T-cell (primary cell): ENCODE measurements around the gene ATP10D. TPM values are rescaled to one million over a fixed set of nuclear protein-coding genes. Genes with fewer than 3 reads are reported as not detected.

Experiments used
- ATAC-seq, 4 experiments: fragments of 200-7000 bp in 3 of 4; fragments of 150-1000 bp in 1 of 4; cut with Tn5 transposase; replicated peaks in 1 of 4; 1 replicate in 3 of 4; 2 replicates in 1 of 4; pipeline ENCODE4 v1.10.0; 2021; ENCODE audit warnings: moderate library complexity in 3 of 4, mild to moderate bottlenecking in 2 of 4, moderate number of reproducible peaks in 1 of 4
- CTCF ChIA-PET, 2 donors: fragments of 300-600 bp; sonication (Branson Sonifier 250); formaldehyde crosslinking; loops; one replicate each; lab custom pipeline; 2022; ENCODE audit warnings: antibody characterized with exemption in 2 of 2; lab: Charles Lee
- POLR2A ChIA-PET, 2 donors: fragments of 300-600 bp; sonication (Branson Sonifier 250); formaldehyde crosslinking; loops; one replicate each; lab custom pipeline; 2022; ENCODE audit warnings: antibody characterized with exemption in 2 of 2; lab: Charles Lee
- DNase-seq, 35 experiments: peaks; one replicate each; pipeline versions ENCODE4 v3.0.0 to v3.0.0-alpha.2; 2013 to 2023
- H3K27ac ChIP-seq: one replicate; pipeline ENCODE4 v1.5.1; 2013; ENCODE audit warnings: low read length
- H3K27me3 ChIP-seq, 2 experiments: replicated peaks in 1 of 2; 1 replicate in 1 of 2; 2 replicates in 1 of 2; pipeline versions ENCODE4 v1.6.1 to v1.7.0; 2013; ENCODE audit warnings: low read length in 1 of 2, mixed read lengths in 1 of 2; ENCODE audit not compliant: control insufficient read depth in 2 of 2, insufficient read depth in 2 of 2; ENCODE audit errors: extremely low read depth in 1 of 2
- H3K36me3 ChIP-seq, 2 donors: 1 replicate in 1 of 2; 2 replicates in 1 of 2; pipeline versions ENCODE4 v1.6.1 to v1.7.0; 2013; ENCODE audit warnings: low read length in 1 of 2; ENCODE audit not compliant: control insufficient read depth in 2 of 2, insufficient read depth in 1 of 2; ENCODE audit errors: extremely low read depth in 1 of 2
- H3K4me1 ChIP-seq, 2 experiments: 1 replicate in 1 of 2; 2 replicates in 1 of 2; pipeline versions ENCODE4 v1.6.1 to v1.7.0; 2013; ENCODE audit warnings: low read length in 2 of 2, mixed read lengths in 1 of 2; ENCODE audit not compliant: insufficient read depth in 2 of 2, control insufficient read depth in 1 of 2; ENCODE audit errors: extremely low read depth in 1 of 2
- H3K4me3 ChIP-seq, 2 donors: 1 replicate in 1 of 2; 2 replicates in 1 of 2; pipeline versions ENCODE4 v1.5.1 to v1.7.0; 2013; ENCODE audit warnings: mild to moderate bottlenecking in 2 of 2, low read length in 1 of 2, moderate library complexity in 1 of 2; ENCODE audit not compliant: control insufficient read depth in 1 of 2; ENCODE audit errors: extremely low read depth in 1 of 2
- H3K9me3 ChIP-seq: 2 replicates; pipeline ENCODE4 v1.7.0; 2013
- H3K27ac Mint-ChIP-seq, 2 donors: one replicate each; pipeline ENCODE4 v1.8.0; 2020 to 2021; ENCODE audit warnings: mild to moderate bottlenecking in 2 of 2, mixed read lengths in 2 of 2
- H3K27me3 Mint-ChIP-seq, 2 donors: one replicate each; pipeline ENCODE4 v1.8.0; 2021 to 2022; ENCODE audit warnings: mixed read lengths in 2 of 2
- H3K36me3 Mint-ChIP-seq: one replicate; pipeline ENCODE4 v1.8.0; 2021; ENCODE audit warnings: mixed read lengths
- H3K4me1 Mint-ChIP-seq, 3 donors: one replicate each; pipeline ENCODE4 v1.8.0; 2020 to 2022; ENCODE audit warnings: mixed read lengths in 3 of 3, mild to moderate bottlenecking in 1 of 3
- H3K4me3 Mint-ChIP-seq, 3 donors: one replicate each; pipeline ENCODE4 v1.8.0; 2020 to 2022; ENCODE audit warnings: mild to moderate bottlenecking in 3 of 3, mixed read lengths in 3 of 3, moderate library complexity in 3 of 3
- H3K9me3 Mint-ChIP-seq, 3 donors: one replicate each; pipeline ENCODE4 v1.8.0; 2020 to 2022; ENCODE audit warnings: mixed read lengths in 3 of 3
- WGBS: methylation state at CpG from one replicate; pipeline ENCODE4 v1.1.5; 2013; ENCODE audit warnings: missing lambda C conversion rate; ENCODE audit not compliant: insufficient coverage; 5-methylcytosine and 5-hydroxymethylcytosine counted together
- total RNA-seq, 35 experiments: library from RNA in 6 of 35; stranded (reverse) in 6 of 35; fragments of 120-200 nt in 1 of 35; gene quantifications; one replicate each; pipeline versions ENCODE4 v1.2.1 to v1.2.4 and lab custom pipeline; 2013 to 2026

The ATP10D gene
- total RNA-seq, 5 donors from 2014 or later (not counting 1 experiment from before 2014, with no cell fraction given), result 2.3 to 8.0 (median 5.0) TPM

GRCh38 chr4:47567511-47567910 is 82.4 kb downstream of the ATP10D start:
- no CpG with 5 or more reads among the region's 1 CpG for WGBS
- no peak overlapping the region for H3K27ac Mint-ChIP-seq
- H3K36me3 Mint-ChIP-seq, result peaks cover 9% of the 10 kb centered on the region
- Histone ChIP-seq H3K27ac (no peak overlapping the region), H3K4me1 (no peaks in the 10 kb centered on the region), H3K36me3 (peaks cover 0 to 4% of the 10 kb centered on the region in 2 donors), H3K27me3 (no peaks in the 10 kb centered on the region), H3K4me3 (no peak overlapping the region), H3K9me3 (no peaks in the 10 kb centered on the region)
- DNase-seq (no peak), ATAC-seq (no peak)
- H3K4me3 Mint-ChIP-seq, result no peak overlapping the region
- H3K4me1 Mint-ChIP-seq, result peaks cover 0 to 7% (median under 1%) of the 10 kb centered on the region in 3 donors
- H3K27me3 Mint-ChIP-seq, result no peaks in the 10 kb centered on the region
- CTCF ChIA-PET, result interaction anchor here (0.8 to 1.1 kb wide), 3 partner anchors 73 to 451 kb away, joined by 3 to 4 read pairs (median 3); partner anchors contain the start of gene COMMD8 (in 1 of the 2)
- no peaks in the 10 kb centered on the region for H3K9me3 Mint-ChIP-seq
- POLR2A ChIA-PET, result no interaction called here

- ChIA-PET CTCF (no interaction called here), POLR2A (no interaction called here)
- no peaks in the 10 kb centered on the region for H3K27me3 ChIP-seq
- Mint-ChIP-seq H3K4me1 (no peaks in the 10 kb centered on the region), H3K27ac (no peak overlapping the region), H3K27me3 (no peaks in the 10 kb centered on the region), H3K36me3 (peaks cover 14% of the 10 kb centered on the region), H3K9me3 (no peaks in the 10 kb centered on the region), H3K4me3 (no peak overlapping the region)
- ATAC-seq (no peak), DNase-seq (no peak)
- H3K4me3 ChIP-seq, result no peak overlapping the region
- H3K9me3 ChIP-seq, result no peaks in the 10 kb centered on the region
- peaks cover 0 to 4% of the 10 kb centered on the region in 2 donors for H3K36me3 ChIP-seq
- no peaks in the 10 kb centered on the region for H3K4me1 ChIP-seq
- H3K27ac ChIP-seq, result no peak overlapping the region
Observed at GRCh38 chr4:47570816-47571215, 85.7 kb downstream of the ATP10D start.

GRCh38 chr4:47572981-47573380 is 87.9 kb downstream of the ATP10D start:
- no peaks in the 10 kb centered on the region for H3K4me1 ChIP-seq
- H3K36me3 ChIP-seq, result peaks cover 0 to 10% of the 10 kb centered on the region in 2 donors
- no peak for ATAC-seq
- POLR2A ChIA-PET, result no interaction called here
- Mint-ChIP-seq H3K4me3 (no peak overlapping the region), H3K27ac (no peak overlapping the region), H3K36me3 (peaks cover 28% of the 10 kb centered on the region), H3K4me1 (no peaks in the 10 kb centered on the region), H3K27me3 (no peaks in the 10 kb centered on the region), H3K9me3 (no peaks in the 10 kb centered on the region)
- H3K4me3 ChIP-seq, result no peak overlapping the region
- H3K27me3 ChIP-seq, result no peaks in the 10 kb centered on the region
- CTCF ChIA-PET, result interaction anchor here (1.2 to 1.3 kb wide), 2 partner anchors 12 to 101 kb away, joined by 3 read pairs; no protein-coding TSS in a partner anchor
- no peaks in the 10 kb centered on the region for H3K9me3 ChIP-seq
- no peak for DNase-seq
- H3K27ac ChIP-seq, result no peak overlapping the region
- WGBS, result 100% methylated on average over 1 of the region's 3 CpGs

- ChIA-PET POLR2A (no interaction called here), CTCF (no interaction called here)
- ATAC-seq, result no peak
- no peak for DNase-seq
- Mint-ChIP-seq H3K4me1 (no peaks in the 10 kb centered on the region), H3K9me3 (no peaks in the 10 kb centered on the region), H3K27ac (no peak overlapping the region), H3K36me3 (peaks cover 37% of the 10 kb centered on the region), H3K27me3 (no peaks in the 10 kb centered on the region), H3K4me3 (no peak overlapping the region)
- H3K4me1 ChIP-seq, result no peaks in the 10 kb centered on the region
- H3K4me3 ChIP-seq, result no peak overlapping the region
- no peaks in the 10 kb centered on the region for H3K27me3 ChIP-seq
- peaks cover 0 to 11% of the 10 kb centered on the region in 2 donors for H3K36me3 ChIP-seq
- H3K27ac ChIP-seq, result no peak overlapping the region
- no peaks in the 10 kb centered on the region for H3K9me3 ChIP-seq
- 50% methylated on average over 2 of the region's 7 CpGs for WGBS
Observed at GRCh38 chr4:47577779-47578553, 92.9 kb downstream of the ATP10D start.

GRCh38 chr4:47579235-47579634 is 94.2 kb downstream of the ATP10D start:
- no peak overlapping the region for H3K27ac ChIP-seq
- Mint-ChIP-seq H3K27me3 (no peaks in the 10 kb centered on the region), H3K36me3 (peaks cover 34% of the 10 kb centered on the region), H3K9me3 (no peaks in the 10 kb centered on the region), H3K4me3 (no peak overlapping the region), H3K27ac (no peak overlapping the region), H3K4me1 (no peaks in the 10 kb centered on the region)
- peaks cover 0 to 11% of the 10 kb centered on the region in 2 donors for H3K36me3 ChIP-seq
- no peak overlapping the region for H3K4me3 ChIP-seq
- no peaks in the 10 kb centered on the region for H3K9me3 ChIP-seq
- H3K27me3 ChIP-seq, result no peaks in the 10 kb centered on the region
- ChIA-PET POLR2A (no interaction called here), CTCF (no interaction called here)
- no peak for DNase-seq
- ATAC-seq, result no peak
- H3K4me1 ChIP-seq, result no peaks in the 10 kb centered on the region
- WGBS, result no CpG with 5 or more reads among the region's 3 CpGs

- Mint-ChIP-seq H3K4me1 (no peaks in the 10 kb centered on the region), H3K36me3 (peaks cover 47% of the 10 kb centered on the region), H3K27ac (no peak overlapping the region), H3K4me3 (no peak overlapping the region), H3K27me3 (no peaks in the 10 kb centered on the region), H3K9me3 (peaks cover 4 to 13% (median 6%) of the 10 kb centered on the region in 3 donors)
- CTCF ChIA-PET, result no interaction called here
- H3K4me3 ChIP-seq, result no peak overlapping the region
- DNase-seq (no peak), ATAC-seq (no peak)
- POLR2A ChIA-PET, result no interaction called here
- no peak overlapping the region for H3K27ac ChIP-seq
- WGBS, result no CpG with 5 or more reads among the region's 1 CpG
- no peaks in the 10 kb centered on the region for H3K9me3 ChIP-seq
- H3K36me3 ChIP-seq, result peaks cover 0 to 3% of the 10 kb centered on the region in 2 donors
- no peaks in the 10 kb centered on the region for H3K4me1 ChIP-seq
- no peaks in the 10 kb centered on the region for H3K27me3 ChIP-seq
Observed at GRCh38 chr4:47590325-47590724, 105.2 kb downstream of the ATP10D start.
